Fibroblast of lung (primary cell): Measurements from ENCODE around the gene BATF.

ENCODE experiments used
- CTCF ChIP-seq, 2 donors: IDR thresholded peaks in 1 of 2; conservative IDR thresholded peaks in 1 of 2; 1 replicate in 1 of 2; 2 replicates in 1 of 2; pipeline ENCODE4 v1.5.1; 2011 to 2012; ENCODE audit warnings: low read length in 2 of 2, control low read depth in 1 of 2, inconsistent platforms in 1 of 2, low read depth in 1 of 2, mild to moderate bottlenecking in 1 of 2
- EZH2 ChIP-seq: IDR thresholded peaks from 2 replicates; pipeline ENCODE4 v1.5.1; 2012; ENCODE audit warnings: low read length, control low read depth, mild to moderate bottlenecking; ENCODE audit errors: missing control alignments

DNA sequence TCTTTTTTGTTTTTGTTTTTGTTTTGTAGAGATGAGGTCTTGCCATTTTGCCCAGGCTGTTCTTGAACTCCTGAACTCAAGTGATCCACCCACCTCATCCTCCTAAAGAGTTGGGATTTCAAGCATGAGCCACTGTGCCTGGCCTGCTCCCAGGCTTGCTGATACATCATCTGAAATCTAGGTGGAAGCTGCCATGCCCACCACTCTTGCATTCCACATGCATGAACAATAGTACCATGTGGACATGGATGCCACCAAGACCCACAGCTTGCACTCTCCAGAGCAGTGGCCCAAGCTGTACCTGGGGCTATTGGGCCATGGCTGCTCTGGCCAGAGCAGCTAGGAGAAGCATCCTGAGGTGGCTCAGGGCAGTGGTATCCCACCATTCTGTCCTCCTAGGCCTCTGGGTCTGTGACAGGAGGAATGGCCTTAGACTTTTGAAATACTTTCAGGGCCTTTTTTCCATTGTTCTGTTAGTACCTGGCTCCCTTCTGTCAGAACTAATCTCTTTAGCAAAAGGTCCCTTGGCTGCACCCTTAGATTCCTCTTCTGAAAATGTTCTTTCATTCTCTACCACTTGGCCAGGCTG, 69.8 kb downstream of the BATF start:
- TF ChIP-seq EZH2 (no peak), CTCF (conservative IDR thresholded peaks at IDR 0.05 in 1 of 2, IDR thresholded peaks at IDR 0.05 in 1 of 2; ENCODE audit: low read depth in 1 of 2, low read length in 2 of 2) (no peak)
